GM13976 (cell line): Measurements from ENCODE around the gene DDX1.

Experiments
- DNase-seq: peaks from one replicate; pipeline ENCODE4 v3.0.0; 2012; ENCODE audit warnings: low spot score
- CTCF ChIP-seq: IDR thresholded peaks from 2 replicates; pipeline ENCODE4 v1.5.1; 2012; ENCODE audit warnings: borderline replicate concordance, mild to moderate bottlenecking; ENCODE audit not compliant: insufficient read depth; ENCODE audit errors: extremely low read depth, missing control alignments, control extremely low read depth
- in situ Hi-C: fragments of 300-500 bp; cut with MboI; formaldehyde crosslinking; loops from one replicate; pipeline ENCODE4 v1.12.0; 2022; ENCODE audit warnings: low sequenced_read_pairs, mixed read lengths, inconsistent platforms; ENCODE audit not compliant: unreplicated experiment

Gene DDX1

GRCh38 chr2:15614545-15615300 is 23.1 kb downstream of the DDX1 start:
- in situ Hi-C loops = no loop called here
- no peak for TF ChIP-seq CTCF
- DNase-seq = no peak

GRCh38 chr2:15615301-15615920 is 23.7 kb downstream of the DDX1 start:
- TF ChIP-seq CTCF = no peak
- in situ Hi-C loops = no loop called here
- DNase-seq = no peak

DNA sequence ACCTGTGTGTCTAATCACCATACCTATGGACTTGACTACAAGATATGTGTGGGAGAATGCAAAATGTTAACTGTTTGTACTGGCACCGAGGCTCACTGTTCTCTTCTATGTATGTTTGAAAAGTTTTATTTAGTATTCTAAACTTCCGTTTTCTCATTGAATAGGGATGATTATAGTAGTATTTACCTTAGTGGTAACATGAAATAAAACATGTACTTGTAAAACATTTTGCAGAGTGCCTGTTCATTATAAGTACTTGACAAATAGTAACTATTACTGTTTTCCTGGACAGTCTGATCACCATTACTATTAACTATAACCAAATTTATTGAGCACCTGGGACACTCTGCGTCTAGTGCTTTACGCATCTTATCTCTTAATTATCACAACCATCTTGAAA is 24.8 kb downstream of the DDX1 start:
- in situ Hi-C loops = no loop called here
- DNase-seq = no peak
- TF ChIP-seq CTCF = no peak

DNA sequence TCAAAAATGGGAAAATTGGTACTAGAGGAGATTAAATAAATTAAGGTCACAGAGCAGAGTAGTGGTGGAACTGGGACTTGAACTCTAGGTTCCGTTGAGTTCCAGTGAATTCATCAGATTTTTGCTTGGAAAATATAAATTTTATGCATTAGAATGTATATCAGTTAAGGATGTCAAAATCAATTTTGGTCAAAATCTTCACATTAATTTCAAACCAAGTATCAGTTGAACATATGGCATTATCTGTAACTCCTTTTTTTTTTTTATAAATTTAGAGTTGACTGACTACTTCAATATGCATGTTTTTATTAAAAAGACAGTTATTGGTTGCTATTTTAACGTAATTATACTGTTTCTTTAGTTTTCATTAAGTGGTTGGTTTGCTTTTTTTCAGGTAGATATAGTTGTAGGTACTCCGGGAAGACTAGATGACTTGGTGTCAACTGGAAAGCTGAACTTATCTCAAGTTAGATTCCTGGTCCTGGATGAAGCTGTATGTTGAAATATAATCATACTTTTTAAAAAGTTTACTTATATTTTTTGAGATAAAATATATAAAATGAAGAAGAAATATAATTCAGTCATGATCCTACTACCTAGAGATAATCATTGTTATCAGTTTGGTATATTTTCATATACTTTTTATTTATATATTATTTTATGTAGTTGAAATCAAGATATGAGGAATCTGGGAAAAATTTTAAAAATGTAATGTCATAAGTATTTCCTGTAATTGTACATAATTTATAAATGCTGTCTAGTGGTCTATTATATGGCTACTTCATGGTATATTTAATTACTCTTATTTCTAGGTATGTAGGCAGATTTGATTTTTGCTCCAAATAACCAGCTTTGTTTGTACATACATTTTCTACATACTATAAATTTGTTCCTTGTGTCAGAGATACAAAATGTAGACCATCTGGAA is 25.4 kb downstream of the DDX1 start:
- TF ChIP-seq CTCF = no peak
- DNase-seq = no peak
- in situ Hi-C loops = no loop called here

DNA sequence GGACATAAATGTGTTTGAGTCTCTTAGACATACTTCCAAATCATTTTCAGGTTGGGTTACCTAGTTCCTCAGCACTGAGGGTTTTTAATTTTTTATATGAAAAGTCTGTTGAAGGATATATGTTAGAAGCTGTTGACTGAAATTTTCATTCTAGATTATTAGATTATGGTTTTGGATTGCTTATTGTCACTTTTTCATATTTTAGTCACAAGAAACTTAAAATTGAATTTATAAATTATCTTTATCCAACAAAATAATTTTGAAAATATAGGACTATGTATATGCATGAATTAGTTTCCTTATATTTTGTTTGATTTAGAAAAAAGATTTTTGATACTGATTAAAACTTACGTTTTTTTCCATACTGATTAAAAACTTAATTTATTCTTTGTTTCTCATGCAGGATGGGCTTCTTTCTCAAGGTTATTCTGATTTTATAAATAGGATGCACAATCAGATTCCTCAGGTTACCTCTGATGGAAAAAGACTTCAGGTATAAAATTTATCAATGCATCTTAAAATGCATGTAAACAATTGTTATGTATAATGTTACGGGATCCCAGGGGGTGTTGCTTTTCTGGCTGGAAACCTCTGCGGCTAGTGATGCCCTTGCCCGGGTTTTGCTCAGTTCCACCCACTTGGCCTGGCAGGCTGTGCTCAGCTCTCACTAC is 26.2 kb downstream of the DDX1 start:
- no peak for DNase-seq
- no peak for TF ChIP-seq CTCF
- in situ Hi-C loops = no loop called here

GRCh38 chr2:15618449-15618855 is 26.8 kb downstream of the DDX1 start:
- in situ Hi-C loops = no loop called here
- no peak for DNase-seq
- no peak for TF ChIP-seq CTCF
